Stimulated activated CD8-positive, alpha-beta memory T cell treated with anti-CD3 and anti-CD28 coated beads, Interleukin-7, amount 100 ng/mL, for 24 hours (primary cell): Measurements from ENCODE around the gene GDF2.

Source experiments
- DNase-seq: peaks from one replicate; pipeline ENCODE4 v3.0.0-alpha.2; 2020; ENCODE audit warnings: low read depth

The GDF2 gene

GRCh38 chr10:47369251-47369894 lies 47.1 kb downstream of the GDF2 start:
- DNase-seq, result no peak

DNA sequence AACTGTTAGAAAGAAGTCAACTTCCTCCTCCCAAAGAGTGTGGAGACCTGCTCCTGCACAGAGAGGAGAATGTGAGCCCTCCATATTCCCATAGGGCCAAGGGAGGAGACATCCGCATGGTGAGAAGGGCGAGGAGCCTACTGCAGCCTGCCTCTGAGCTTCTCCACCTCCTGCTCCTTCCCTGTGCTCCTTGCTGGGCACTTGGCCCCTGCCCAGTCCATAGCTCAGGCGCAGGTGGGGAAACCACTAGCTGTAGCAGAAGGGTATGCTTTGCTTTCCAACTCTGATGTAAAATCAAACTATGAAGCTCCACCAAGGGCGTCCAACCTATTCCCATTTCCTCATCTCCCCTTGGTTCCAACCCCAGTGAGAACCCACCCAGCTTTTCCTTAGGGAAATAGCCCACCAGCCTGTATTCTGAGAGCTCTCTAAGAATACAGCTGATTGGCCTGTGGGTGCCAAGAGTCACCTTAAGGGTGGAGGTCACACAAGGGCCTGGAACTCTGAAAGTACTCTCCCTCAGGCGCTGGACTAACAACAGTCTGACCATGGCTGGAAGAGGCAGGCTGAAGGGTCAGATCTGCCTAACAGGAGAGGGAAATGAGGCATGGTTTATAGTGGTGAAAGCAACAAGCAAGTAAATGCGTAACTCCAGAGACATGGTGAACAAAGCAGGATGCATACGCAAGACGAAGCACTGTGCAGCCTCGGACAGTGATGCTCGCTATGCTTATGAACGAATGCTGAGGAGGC lies 47.9 kb downstream of the GDF2 start:
- DNase-seq, result no peak

GRCh38 chr10:47370878-47371277 lies 48.6 kb downstream of the GDF2 start:
- DNase-seq, result no peak

DNA sequence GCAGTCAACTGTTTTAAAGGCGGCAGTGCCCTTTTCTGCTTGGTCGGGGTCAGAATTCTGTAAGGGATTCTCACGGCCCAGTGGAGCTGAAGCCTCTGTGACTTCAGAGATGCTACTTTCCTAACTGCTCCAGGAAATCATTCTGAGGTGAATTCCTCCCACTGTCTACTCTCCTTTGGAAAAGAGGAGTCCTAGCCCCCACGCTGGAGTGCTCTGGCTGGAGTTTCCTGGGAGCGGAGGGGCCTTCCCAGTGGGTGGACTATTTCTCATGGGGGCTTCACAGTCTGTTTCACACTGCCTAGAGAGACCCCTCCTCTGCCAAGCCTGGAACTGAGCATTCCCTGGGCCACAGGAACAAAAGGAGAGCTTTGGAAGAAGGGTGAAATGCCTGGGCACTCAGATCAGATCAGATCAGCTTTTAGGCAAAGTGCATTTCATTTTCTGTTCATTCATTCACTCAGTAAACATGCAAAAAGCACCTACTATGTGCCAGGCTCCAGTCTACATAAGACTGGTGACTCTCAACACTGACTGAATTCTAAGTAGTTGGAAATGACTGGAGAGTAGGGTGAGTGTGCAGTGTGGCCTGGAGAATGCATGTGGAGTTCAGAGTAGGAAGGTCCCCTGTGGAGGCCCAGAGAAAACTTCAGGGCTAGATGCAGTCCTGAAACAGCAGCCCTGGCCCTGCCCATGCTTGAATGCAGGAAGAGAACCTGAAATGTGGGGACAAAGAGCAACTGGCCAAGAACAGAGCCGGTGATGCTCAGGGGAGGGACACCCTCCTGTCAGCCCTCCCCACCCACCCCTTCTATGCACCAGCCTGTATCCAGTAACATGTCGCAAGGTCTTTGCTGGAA lies 49.6 kb downstream of the GDF2 start:
- no peak for DNase-seq

DNA sequence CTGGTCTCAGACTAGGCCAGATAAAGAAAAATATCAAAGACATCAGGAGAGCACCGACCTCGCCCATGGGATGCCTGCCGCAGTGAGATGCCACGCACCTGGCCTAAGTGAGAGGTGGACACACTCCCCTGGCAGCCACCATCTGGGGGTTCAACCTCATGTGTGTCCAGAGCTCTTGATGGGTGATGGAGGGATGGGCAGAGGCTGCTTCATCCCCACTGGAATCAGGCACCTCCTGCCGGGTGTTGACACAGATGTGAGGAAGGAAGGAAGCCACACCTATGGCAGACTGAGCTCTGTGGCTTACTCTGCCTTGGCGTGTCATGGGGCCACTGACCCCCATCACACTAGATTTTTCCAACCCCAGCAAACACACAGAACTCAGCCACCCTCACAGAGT lies 50.5 kb downstream of the GDF2 start:
- DNase-seq, result no peak

- DNase-seq, result no peak
These were observed 52.6 kb downstream of the GDF2 start for GRCh38 chr10:47374611-47375536.

GRCh38 chr10:47376522-47377220 lies 54.4 kb downstream of the GDF2 start:
- no peak for DNase-seq
